ENCODE measurements around the gene MAN1A1. TPM values are rescaled to one million over a fixed set of nuclear protein-coding genes. Genes with fewer than 3 reads are reported as not detected.

The MAN1A1 gene
- total RNA-seq, 1 donor from 2014 or later, result 19.7 TPM

- Histone ChIP-seq H3K36me3 (peaks cover 13% of the 10 kb centered on the region), H3K27me3 (ENCODE audit: low read depth) (no peaks in the 10 kb centered on the region), H3K27ac (replicated peaks) (no peak overlapping the region), H3K9me3 (replicated peaks) (peaks cover 10% of the 10 kb centered on the region), H3K4me1 (no peaks in the 10 kb centered on the region), H3K4me3 (no peak overlapping the region)
- DNase-seq, result no peak
- intact Hi-C loops (cut with micrococcal nuclease), result no loop called here
- TF ChIP-seq, protein P1, sequence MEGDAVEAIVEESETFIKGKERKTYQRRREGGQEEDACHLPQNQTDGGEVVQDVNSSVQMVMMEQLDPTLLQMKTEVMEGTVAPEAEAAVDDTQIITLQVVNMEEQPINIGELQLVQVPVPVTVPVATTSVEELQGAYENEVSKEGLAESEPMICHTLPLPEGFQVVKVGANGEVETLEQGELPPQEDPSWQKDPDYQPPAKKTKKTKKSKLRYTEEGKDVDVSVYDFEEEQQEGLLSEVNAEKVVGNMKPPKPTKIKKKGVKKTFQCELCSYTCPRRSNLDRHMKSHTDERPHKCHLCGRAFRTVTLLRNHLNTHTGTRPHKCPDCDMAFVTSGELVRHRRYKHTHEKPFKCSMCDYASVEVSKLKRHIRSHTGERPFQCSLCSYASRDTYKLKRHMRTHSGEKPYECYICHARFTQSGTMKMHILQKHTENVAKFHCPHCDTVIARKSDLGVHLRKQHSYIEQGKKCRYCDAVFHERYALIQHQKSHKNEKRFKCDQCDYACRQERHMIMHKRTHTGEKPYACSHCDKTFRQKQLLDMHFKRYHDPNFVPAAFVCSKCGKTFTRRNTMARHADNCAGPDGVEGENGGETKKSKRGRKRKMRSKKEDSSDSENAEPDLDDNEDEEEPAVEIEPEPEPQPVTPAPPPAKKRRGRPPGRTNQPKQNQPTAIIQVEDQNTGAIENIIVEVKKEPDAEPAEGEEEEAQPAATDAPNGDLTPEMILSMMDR (IDR thresholded peaks at IDR 0.05; ENCODE audit: borderline replicate concordance), result no peak
These were observed 116.1 kb downstream of the MAN1A1 start for GRCh38 chr6:119233312-119233984.

DNA sequence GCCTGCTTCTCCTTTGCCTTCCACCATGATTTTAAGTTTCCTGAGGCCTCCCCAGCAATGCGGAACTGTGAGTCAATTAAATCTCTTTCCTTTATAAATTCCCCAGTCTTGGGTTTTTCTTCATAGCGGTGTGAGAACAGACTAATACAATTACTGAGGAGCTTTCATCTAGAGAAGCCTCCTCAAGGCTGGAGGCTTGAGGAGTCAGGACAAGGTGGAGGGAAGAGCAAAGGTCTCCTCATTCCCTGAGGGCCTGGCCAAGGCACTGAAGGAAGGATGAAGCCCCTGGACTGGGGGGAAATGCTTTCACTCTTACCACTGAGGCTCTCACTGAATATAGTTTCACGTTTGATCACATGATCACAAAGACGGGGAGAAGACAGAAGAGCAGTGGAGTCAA lies 118.2 kb downstream of the MAN1A1 start:
- intact Hi-C loops (cut with micrococcal nuclease), result no loop called here
- no peak overlapping the region for H3K27ac ChIP-seq (replicated peaks)
- peaks cover 13% of the 10 kb centered on the region for H3K36me3 ChIP-seq
- H3K4me3 ChIP-seq, result no peak overlapping the region
- DNase-seq, result no peak
- no peaks in the 10 kb centered on the region for H3K4me1 ChIP-seq
- TF ChIP-seq, protein P1 (IDR thresholded peaks at IDR 0.05; ENCODE audit: borderline replicate concordance), result no peak
- peaks cover 10% of the 10 kb centered on the region for H3K9me3 ChIP-seq (replicated peaks)
- H3K27me3 ChIP-seq (ENCODE audit: low read depth), result no peaks in the 10 kb centered on the region

DNA sequence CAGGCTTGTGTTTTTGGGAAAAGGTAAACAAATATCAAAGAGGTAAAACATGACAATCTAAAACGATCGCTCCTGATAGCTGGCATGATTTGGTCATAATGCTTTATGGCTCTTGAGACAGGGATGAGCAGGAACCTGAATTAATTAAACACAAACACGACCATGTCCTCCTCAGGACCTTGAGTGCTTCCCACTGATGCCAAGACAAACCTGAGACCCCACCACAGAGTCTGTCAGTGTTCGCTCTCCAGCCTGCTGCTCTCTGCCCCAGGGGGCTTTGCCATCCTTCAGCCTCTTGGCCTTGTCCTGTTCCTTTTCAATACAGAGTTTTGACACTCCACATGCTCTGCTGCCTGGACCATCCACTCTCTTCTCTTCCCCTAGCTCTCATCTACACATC lies 119.4 kb downstream of the MAN1A1 start:
- DNase-seq, result no peak
- intact Hi-C loops (cut with micrococcal nuclease), result no loop called here

DNA sequence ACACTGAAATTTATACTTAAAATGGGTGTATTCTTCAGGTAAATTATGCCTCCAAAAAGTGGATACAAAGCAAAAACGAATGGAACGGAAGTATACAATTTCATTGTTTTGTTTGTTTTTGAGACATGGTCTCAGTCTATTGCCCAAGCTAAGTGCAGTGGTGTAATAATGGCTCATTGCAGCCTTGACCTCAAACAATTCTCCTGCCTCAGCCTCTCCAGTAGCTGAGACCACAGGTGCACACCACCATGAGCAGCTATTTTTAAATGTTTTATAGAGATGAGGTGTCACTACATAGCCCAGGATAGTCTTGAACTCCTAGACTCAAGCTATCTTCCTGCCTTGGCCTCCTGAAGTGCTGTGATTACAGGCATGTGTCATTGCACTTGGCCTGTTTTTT lies 122.2 kb downstream of the MAN1A1 start:
- Histone ChIP-seq H3K27me3 (ENCODE audit: low read depth) (no peaks in the 10 kb centered on the region), H3K4me3 (no peak overlapping the region), H3K9me3 (replicated peaks) (no peaks in the 10 kb centered on the region), H3K4me1 (no peaks in the 10 kb centered on the region), H3K27ac (replicated peaks) (no peak overlapping the region), H3K36me3 (no peaks in the 10 kb centered on the region)
- DNase-seq, result no peak
- intact Hi-C loops (cut with micrococcal nuclease), result no loop called here
- TF ChIP-seq, protein P1 (IDR thresholded peaks at IDR 0.05; ENCODE audit: borderline replicate concordance), result no peak

More for the DNA sequence above, 119.4 kb downstream of the MAN1A1 start:
- H3K27ac ChIP-seq (replicated peaks), result no peak overlapping the region
- no peak overlapping the region for H3K4me3 ChIP-seq
- H3K9me3 ChIP-seq (replicated peaks), result no peaks in the 10 kb centered on the region
- no peaks in the 10 kb centered on the region for H3K4me1 ChIP-seq
- TF ChIP-seq, protein P1 (IDR thresholded peaks at IDR 0.05; ENCODE audit: borderline replicate concordance), result no peak
- peaks cover under 1% of the 10 kb centered on the region for H3K36me3 ChIP-seq
- H3K27me3 ChIP-seq (ENCODE audit: low read depth), result no peaks in the 10 kb centered on the region

GRCh38 chr6:119226089-119226488 lies 123.5 kb downstream of the MAN1A1 start:
- intact Hi-C loops (cut with micrococcal nuclease), result no loop called here

More at GRCh38 chr6:119226089-119226488, 123.5 kb downstream of the MAN1A1 start:
- H3K27me3 ChIP-seq (ENCODE audit: low read depth), result no peaks in the 10 kb centered on the region
- H3K36me3 ChIP-seq, result no peaks in the 10 kb centered on the region
- H3K9me3 ChIP-seq (replicated peaks), result no peaks in the 10 kb centered on the region
- H3K27ac ChIP-seq (replicated peaks), result no peak overlapping the region
- H3K4me3 ChIP-seq, result no peak overlapping the region
- TF ChIP-seq, protein P1 (IDR thresholded peaks at IDR 0.05; ENCODE audit: borderline replicate concordance), result no peak
- H3K4me1 ChIP-seq, result no peaks in the 10 kb centered on the region
- no peak for DNase-seq

Measured in left ventricle myocardium inferior (tissue), 1 donor.